HG03139 (cell line): ENCODE results near the gene ULBP2.

Source experiments
- ATAC-seq: cut with Tn5 transposase; IDR thresholded peaks from one replicate; pipeline ENCODE4 v1.9.1; 2021; ENCODE audit not compliant: unreplicated experiment

Gene ULBP2

GRCh38 chr6:149941583-149942460, at the start of gene ULBP2:
TSS of gene ULBP2 (plus strand) at chr6:149942014. CDS start at chr6:149942073, 59 bp downstream.
- peak; percentile 44 for ATAC-seq

- no peak for ATAC-seq
Observed at GRCh38 chr6:149895048-149895590, 46.7 kb upstream of the ULBP2 start.

- no peak for ATAC-seq
Observed at GRCh38 chr6:149895833-149896271, 46.0 kb upstream of the ULBP2 start.

- no peak for ATAC-seq
Observed at GRCh38 chr6:149896491-149896890, 45.3 kb upstream of the ULBP2 start.

- no peak for ATAC-seq
Observed at GRCh38 chr6:149897015-149897697, 44.7 kb upstream of the ULBP2 start.

- no peak for ATAC-seq
Observed at GRCh38 chr6:149897855-149898744, 43.7 kb upstream of the ULBP2 start, which contains the start of gene RAET1E. TSS of gene RAET1E (minus strand) at chr6:149898113. CDS start at chr6:149890901, 7,212 bp downstream.

GRCh38 chr6:149898966-149899365, 42.8 kb upstream of the ULBP2 start:
- ATAC-seq = no peak

GRCh38 chr6:149899486-149899885, 42.3 kb upstream of the ULBP2 start:
- no peak for ATAC-seq

GRCh38 chr6:149899926-149900619, 41.7 kb upstream of the ULBP2 start:
- ATAC-seq = no peak

- no peak for ATAC-seq
Observed at GRCh38 chr6:149900620-149901443, 41.0 kb upstream of the ULBP2 start.

GRCh38 chr6:149901444-149902140, 40.2 kb upstream of the ULBP2 start:
- ATAC-seq = no peak

- no peak for ATAC-seq
Observed at GRCh38 chr6:149903938-149904611, 37.7 kb upstream of the ULBP2 start.

- ATAC-seq = no peak
Observed at GRCh38 chr6:149904661-149905370, 37.0 kb upstream of the ULBP2 start.

GRCh38 chr6:149905371-149905910, 36.4 kb upstream of the ULBP2 start:
- no peak for ATAC-seq

GRCh38 chr6:149905911-149906371, 35.9 kb upstream of the ULBP2 start:
- ATAC-seq = no peak

- ATAC-seq = no peak
Observed at GRCh38 chr6:149906405-149906804, 35.4 kb upstream of the ULBP2 start.

- no peak for ATAC-seq
Observed at GRCh38 chr6:149907317-149907716, 34.5 kb upstream of the ULBP2 start.
